CD14-positive monocyte (primary cell): ENCODE results near the gene RTCA. TPM values are rescaled to one million over a fixed set of nuclear protein-coding genes. Genes with fewer than 3 reads are reported as not detected.

Experiments
- DNase-seq, 3 donors: peaks; one replicate each; pipeline ENCODE4 v3.0.0-alpha.2; 2011 to 2022
- H2AFZ ChIP-seq: 2 replicates; pipeline ENCODE4 v1.6.0; 2012; ENCODE audit warnings: mild to moderate bottlenecking, low read depth, low read length, inconsistent platforms; ENCODE audit not compliant: insufficient read depth, poor library complexity, severe bottlenecking
- H3K27ac ChIP-seq, 2 donors: 1 replicate in 1 of 2; 2 replicates in 1 of 2; pipeline ENCODE4 v1.5.1; 2012 to 2013; ENCODE audit warnings: low read length in 2 of 2, control low read depth in 1 of 2, inconsistent platforms in 1 of 2, low read depth in 1 of 2, mild to moderate bottlenecking in 1 of 2
- H3K27me3 ChIP-seq, 2 donors: one replicate each; pipeline versions ENCODE4 v1.6.0 to v1.6.1; 2011 to 2013; ENCODE audit warnings: low read length in 2 of 2; ENCODE audit not compliant: control insufficient read depth in 2 of 2, insufficient read depth in 2 of 2
- H3K36me3 ChIP-seq, 2 donors: replicated peaks in 1 of 2; 1 replicate in 1 of 2; 2 replicates in 1 of 2; pipeline versions ENCODE4 v1.5.1 to v1.6.1; 2012 to 2013; ENCODE audit warnings: low read length in 2 of 2, control low read depth in 1 of 2, inconsistent platforms in 1 of 2, mild to moderate bottlenecking in 1 of 2; ENCODE audit not compliant: insufficient read depth in 2 of 2, control insufficient read depth in 1 of 2
- H3K4me1 ChIP-seq, 2 donors: 1 replicate in 1 of 2; 2 replicates in 1 of 2; pipeline versions ENCODE4 v1.5.1 to v1.6.1; 2012 to 2013; ENCODE audit warnings: low read length in 2 of 2, control low read depth in 1 of 2, inconsistent platforms in 1 of 2, mild to moderate bottlenecking in 1 of 2, moderate library complexity in 1 of 2; ENCODE audit not compliant: insufficient read depth in 2 of 2, control insufficient read depth in 1 of 2
- H3K4me2 ChIP-seq: replicated peaks from 2 replicates; pipeline ENCODE3; 2012; ENCODE audit warnings: low read length, moderate library complexity, mild to moderate bottlenecking; ENCODE audit not compliant: poor library complexity, severe bottlenecking; ENCODE audit errors: extremely low read depth
- H3K4me3 ChIP-seq, 3 experiments: fragments of 200-600 bp in 1 of 3; sonication (generic) in 1 of 3; replicated peaks in 1 of 3; 1 replicate in 2 of 3; 2 replicates in 1 of 3; pipeline ENCODE4 v1.5.1; 2011 to 2013; ENCODE audit warnings: low read length in 3 of 3, mild to moderate bottlenecking in 3 of 3, control low read depth in 2 of 3, low read depth in 2 of 3, inconsistent platforms in 1 of 3, moderate library complexity in 1 of 3
- H3K79me2 ChIP-seq: 2 replicates; pipeline ENCODE4 v1.6.0; 2012; ENCODE audit warnings: mild to moderate bottlenecking, control low read depth, inconsistent platforms, low read length, moderate library complexity; ENCODE audit not compliant: insufficient read depth
- H3K9ac ChIP-seq: 2 replicates; pipeline ENCODE4 v1.6.0; 2017; ENCODE audit warnings: low read length, mild to moderate bottlenecking; ENCODE audit not compliant: insufficient read depth, poor library complexity, severe bottlenecking
- H3K9me3 ChIP-seq, 2 donors: replicated peaks in 1 of 2; 1 replicate in 1 of 2; 2 replicates in 1 of 2; pipeline versions ENCODE4 v1.5.1 to v1.6.1; 2012 to 2013; ENCODE audit warnings: low read length in 2 of 2, control low read depth in 1 of 2; ENCODE audit not compliant: control insufficient read depth in 1 of 2, insufficient read depth in 1 of 2
- H4K20me1 ChIP-seq: 2 replicates; pipeline ENCODE4 v1.6.0; 2012; ENCODE audit warnings: mild to moderate bottlenecking, low read length, control low read depth, moderate library complexity; ENCODE audit not compliant: insufficient read depth
- H3K27ac Mint-ChIP-seq, 7 donors: one replicate each; pipeline ENCODE4 v1.8.0; 2020; ENCODE audit warnings: mild to moderate bottlenecking in 7 of 7, mixed read lengths in 7 of 7, moderate library complexity in 6 of 7, inconsistent platforms in 2 of 7
- H3K27me3 Mint-ChIP-seq, 3 donors: one replicate each; pipeline ENCODE4 v1.8.0; 2021 to 2022; ENCODE audit warnings: low read depth in 3 of 3, mild to moderate bottlenecking in 3 of 3, mixed read lengths in 3 of 3, moderate library complexity in 3 of 3, inconsistent platforms in 1 of 3
- H3K36me3 Mint-ChIP-seq, 2 donors: one replicate each; pipeline ENCODE4 v1.8.0; 2020; ENCODE audit warnings: mixed read lengths in 2 of 2, inconsistent platforms in 1 of 2, mild to moderate bottlenecking in 1 of 2
- H3K4me1 Mint-ChIP-seq: one replicate; pipeline ENCODE4 v1.8.0; 2020; ENCODE audit warnings: mild to moderate bottlenecking, mixed read lengths
- H3K4me3 Mint-ChIP-seq, 2 donors: one replicate each; pipeline ENCODE4 v1.8.0; 2020; ENCODE audit warnings: mild to moderate bottlenecking in 2 of 2, mixed read lengths in 2 of 2, moderate library complexity in 1 of 2
- H3K9me3 Mint-ChIP-seq, 7 donors: one replicate each; pipeline ENCODE4 v1.8.0; 2020 to 2022; ENCODE audit warnings: mixed read lengths in 7 of 7, mild to moderate bottlenecking in 6 of 7, moderate library complexity in 6 of 7, inconsistent platforms in 2 of 7
- CTCF ChIP-seq: fragments of 200-600 bp; IDR thresholded peaks from one replicate; pipeline ENCODE4 v1.8.0; 2022; ENCODE audit warnings: antibody characterized with exemption, mild to moderate bottlenecking
- WGBS: methylation state at CpG from one replicate; pipeline ENCODE4 v1.1.5; 2013; ENCODE audit warnings: missing lambda C conversion rate; ENCODE audit not compliant: insufficient coverage; 5-methylcytosine and 5-hydroxymethylcytosine counted together
- intact Hi-C, 2 donors: fragments of 100-400 bp; cut with micrococcal nuclease; formaldehyde crosslinking; loops; one replicate each; pipeline versions ENCODE4 v1.15.0 to v1.15.1; 2023
- polyA plus RNA-seq, 3 donors: library from polyadenylated mRNA; depleted of rRNA in 1 of 3; unstranded in 2 of 3; stranded (reverse) in 1 of 3; fragments of 300-500 nt in 2 of 3; fragments of >200 nt in 1 of 3; fragmentation: Illumina TruSeq in 2 of 3; gene quantifications; 1 replicate in 2 of 3; 2 replicates in 1 of 3; pipeline ENCODE4 v1.2.3, GENCODE V29; 2012 to 2021

RTCA gene
- polyA plus RNA-seq, 3 donors, result 11.7 to 18.3 (median 17.9) TPM

DNA sequence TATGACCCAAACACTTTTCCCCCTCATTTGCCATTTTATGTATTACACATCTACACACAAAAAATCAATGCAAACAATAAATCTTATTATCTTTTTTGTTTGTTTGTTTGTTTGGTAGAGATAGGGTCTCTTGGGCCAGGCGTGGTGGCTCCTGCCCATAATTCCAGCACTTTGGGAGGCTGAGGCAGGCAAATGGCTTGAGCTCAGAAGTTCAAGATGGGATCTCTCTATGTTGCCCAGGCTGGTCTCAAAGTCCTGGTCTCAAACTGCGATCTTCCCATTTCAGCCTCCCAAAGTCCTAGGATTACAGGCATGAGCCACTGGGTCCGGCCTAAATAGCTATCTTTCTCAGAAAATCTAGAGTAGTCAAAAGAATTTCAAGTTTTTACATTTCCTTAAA lies 15.2 kb upstream of the RTCA start:
- TF ChIP-seq CTCF, result no peak
- intact Hi-C loops, result no loop called here
- Histone ChIP-seq H3K27ac (no peak overlapping the region), H3K4me2 (no peak overlapping the region), H3K27me3 (no peaks in the 10 kb centered on the region), H3K9me3 (no peaks in the 10 kb centered on the region), H3K4me3 (no peak overlapping the region), H4K20me1 (no peaks in the 10 kb centered on the region), H3K36me3 (no peaks in the 10 kb centered on the region), H3K4me1 (peaks cover 13 to 14% of the 10 kb centered on the region in 2 donors), H2AFZ (peak overlapping the region; percentile 98), H3K79me2 (peaks cover 34% of the 10 kb centered on the region), H3K9ac (no peak overlapping the region)
- H3K27me3 Mint-ChIP-seq, result peaks cover 0 to 2% (median 1%) of the 10 kb centered on the region in 3 donors
- 91% methylated on average over 1 of the region's 3 CpGs for WGBS
- DNase-seq, result no peak
- no peak overlapping the region for H3K27ac Mint-ChIP-seq
- H3K9me3 Mint-ChIP-seq, result no peaks in the 10 kb centered on the region
- no peak overlapping the region for H3K4me3 Mint-ChIP-seq
- H3K4me1 Mint-ChIP-seq, result peaks cover 14% of the 10 kb centered on the region
- no peaks in the 10 kb centered on the region for H3K36me3 Mint-ChIP-seq

- Histone ChIP-seq H3K4me3 (no peak overlapping the region), H2AFZ (no peak overlapping the region), H3K27me3 (no peaks in the 10 kb centered on the region), H3K4me1 (peaks cover 13 to 18% of the 10 kb centered on the region in 2 donors), H3K9me3 (no peaks in the 10 kb centered on the region), H3K36me3 (no peaks in the 10 kb centered on the region), H3K27ac (no peak overlapping the region), H4K20me1 (no peaks in the 10 kb centered on the region), H3K9ac (no peak overlapping the region), H3K79me2 (peaks cover 17% of the 10 kb centered on the region), H3K4me2 (no peak overlapping the region)
- Mint-ChIP-seq H3K4me1 (peaks cover 10% of the 10 kb centered on the region), H3K27ac (no peak overlapping the region), H3K27me3 (peaks cover 0 to 2% (median 1%) of the 10 kb centered on the region in 3 donors), H3K9me3 (no peaks in the 10 kb centered on the region), H3K36me3 (no peaks in the 10 kb centered on the region), H3K4me3 (no peak overlapping the region)
- 100% methylated on average over 2 of the region's 4 CpGs for WGBS
- no peak for DNase-seq
- TF ChIP-seq CTCF, result no peak
- intact Hi-C loops, result no loop called here
These were observed 13.1 kb upstream of the RTCA start for GRCh38 chr1:100252901-100253300.
